HG03521 (cell line): Measurements from ENCODE around the gene IRF8.
A peak's percentile ranks its signal among the peaks of the same experiment; 100 is the strongest.
"Not testable (repeated sequence)": the region's sequence is repeated elsewhere in the genome, so short reads cannot be mapped to it uniquely, and the experiment has no call there.

Experiments
- ATAC-seq: cut with Tn5 transposase; IDR thresholded peaks from one replicate; pipeline ENCODE4 v1.9.1; 2021; ENCODE audit warnings: mild to moderate bottlenecking, moderate library complexity; ENCODE audit not compliant: unreplicated experiment

The IRF8 gene

GRCh38 chr16:85931596-85932402, 32.8 kb downstream of the IRF8 start:
- ATAC-seq = no peak

DNA sequence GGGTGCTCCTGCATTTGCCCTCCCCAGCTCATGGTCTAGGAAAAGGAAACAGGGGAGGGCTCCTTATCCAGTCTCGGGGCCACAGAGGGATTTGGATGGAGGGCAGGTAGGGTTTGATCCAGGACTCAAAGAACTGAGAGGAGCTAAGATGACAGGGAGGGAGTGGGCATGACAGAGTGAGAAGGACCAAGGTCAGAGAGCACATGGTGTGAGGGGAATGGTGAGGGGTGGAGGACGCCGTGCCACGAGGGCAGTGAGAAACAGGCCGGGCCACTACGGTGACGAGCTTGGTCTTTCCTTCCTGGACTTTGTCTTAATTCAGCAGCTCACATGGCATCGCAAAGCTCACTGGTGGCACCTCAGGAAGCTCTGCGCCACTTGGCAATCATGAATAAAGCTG, 35.2 kb downstream of the IRF8 start:
- no peak for ATAC-seq

- ATAC-seq = no peak
Measured at GRCh38 chr16:85935391-85935973, 36.5 kb downstream of the IRF8 start.

DNA sequence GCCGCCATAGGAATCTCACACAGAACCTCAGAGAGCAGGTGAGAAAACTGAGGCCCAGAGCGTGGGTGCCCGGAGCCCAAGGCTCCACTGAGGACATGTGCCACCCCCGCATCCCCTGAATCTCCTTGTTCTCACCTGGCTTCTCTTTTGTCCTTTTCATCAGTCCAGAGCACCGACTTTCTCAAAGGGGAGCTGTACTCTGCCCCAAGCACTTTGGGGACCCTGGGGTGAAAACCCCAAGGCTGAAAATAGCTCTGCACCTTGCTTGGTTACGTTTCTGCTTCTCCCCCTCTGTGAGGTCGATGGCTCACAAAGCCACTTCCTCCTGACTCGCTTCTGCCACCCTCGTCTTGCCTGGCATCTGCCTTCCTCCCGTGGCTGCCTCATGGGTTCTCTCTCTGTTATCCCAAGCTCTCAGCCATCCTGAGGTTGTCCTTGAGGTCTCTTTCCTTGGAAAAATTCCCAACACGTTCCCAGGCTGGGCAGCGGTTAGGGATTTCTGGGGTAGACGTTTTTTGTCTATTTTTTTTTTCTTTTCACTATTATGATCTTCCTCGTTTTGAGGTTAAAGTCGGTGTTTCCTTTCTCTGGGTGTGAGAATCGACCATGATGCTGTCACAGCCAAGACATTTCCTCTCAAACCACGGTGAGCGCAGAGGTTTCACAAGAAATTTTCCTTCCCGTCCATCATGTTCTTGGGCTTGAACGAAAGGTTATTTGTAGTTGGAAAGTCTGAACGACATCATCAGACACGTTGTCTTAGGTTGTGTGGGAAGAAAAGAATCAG, 37.2 kb downstream of the IRF8 start:
- peak; percentile 54 for ATAC-seq

DNA sequence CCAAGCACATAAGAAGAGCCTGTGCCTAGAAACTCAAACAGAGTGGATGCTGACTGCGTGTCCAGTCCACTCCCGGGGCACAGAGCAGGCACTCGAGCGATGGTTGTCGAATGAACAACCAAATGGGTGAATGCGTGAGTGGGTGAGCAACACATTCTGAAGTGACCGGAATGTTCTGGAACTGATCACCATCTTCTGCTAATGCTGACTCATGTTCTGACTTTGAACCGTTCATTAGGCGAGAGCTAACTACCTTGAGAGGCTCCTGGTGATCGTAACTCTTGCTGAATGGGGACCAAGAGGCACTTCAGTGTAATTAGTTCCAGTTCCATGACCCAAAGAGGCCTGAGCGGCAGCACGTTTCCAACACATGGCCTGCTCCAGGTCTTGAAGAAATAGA, 37.9 kb downstream of the IRF8 start:
- ATAC-seq = peak; percentile 8

- ATAC-seq = no peak
Measured at GRCh38 chr16:85940214-85940613, 41.3 kb downstream of the IRF8 start.

DNA sequence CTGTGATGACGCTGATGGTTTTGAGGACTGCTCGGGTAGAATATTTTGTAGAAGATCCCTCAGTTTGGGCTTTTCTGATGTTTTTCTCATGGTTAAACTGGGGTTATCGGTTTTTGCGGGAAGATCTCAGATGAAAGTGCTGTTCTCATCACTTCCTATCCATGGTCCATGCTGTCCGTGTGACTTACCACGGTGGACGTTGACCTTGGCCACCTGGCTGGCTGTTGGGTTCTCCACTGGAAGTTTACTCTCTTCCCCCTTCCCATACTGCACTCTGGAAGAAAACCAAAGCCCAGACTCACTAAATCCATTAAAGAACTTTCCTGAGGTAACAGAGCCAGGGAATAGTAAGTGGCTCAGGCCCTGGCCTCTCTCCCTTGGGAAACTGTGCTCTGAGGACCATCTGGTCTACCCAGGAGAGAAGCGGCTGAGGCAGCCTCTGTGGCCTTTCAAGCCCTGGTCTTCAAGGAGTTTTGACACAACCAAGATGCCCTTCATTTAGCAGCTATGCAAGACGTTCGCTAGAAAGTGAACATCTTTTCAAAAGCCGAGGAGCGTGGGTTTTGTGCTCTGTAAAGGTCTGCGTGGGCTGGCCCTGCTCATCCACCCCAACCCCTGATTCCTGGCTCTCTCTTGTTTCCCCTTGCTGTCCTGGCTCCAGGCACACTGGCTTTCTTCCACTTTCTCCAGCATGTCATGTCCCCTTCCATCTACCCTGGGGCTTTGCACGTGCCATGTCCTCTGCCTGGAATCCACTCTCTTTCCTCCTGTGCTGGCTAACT, 43.1 kb downstream of the IRF8 start:
- ATAC-seq = no peak

DNA sequence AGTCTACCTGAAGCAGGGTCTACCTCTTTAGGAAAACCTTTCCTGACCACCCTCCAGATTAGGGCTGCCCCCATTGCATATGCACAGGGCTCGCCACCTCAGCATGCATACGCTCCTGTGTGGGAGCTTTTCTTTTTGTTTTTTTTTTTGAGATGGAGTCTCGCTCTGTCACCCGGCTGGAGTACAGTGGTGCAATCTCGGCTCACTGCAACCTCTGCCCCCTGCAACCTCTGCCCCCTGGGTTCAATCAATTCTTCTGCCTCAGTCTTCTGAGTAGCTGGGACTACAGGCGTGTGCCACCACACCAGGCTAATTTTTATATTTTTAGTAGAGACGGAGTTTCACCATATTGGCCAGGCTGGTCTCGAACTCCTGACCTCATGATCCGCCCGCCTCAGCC, 43.7 kb downstream of the IRF8 start:
- ATAC-seq = not testable (repeated sequence)

DNA sequence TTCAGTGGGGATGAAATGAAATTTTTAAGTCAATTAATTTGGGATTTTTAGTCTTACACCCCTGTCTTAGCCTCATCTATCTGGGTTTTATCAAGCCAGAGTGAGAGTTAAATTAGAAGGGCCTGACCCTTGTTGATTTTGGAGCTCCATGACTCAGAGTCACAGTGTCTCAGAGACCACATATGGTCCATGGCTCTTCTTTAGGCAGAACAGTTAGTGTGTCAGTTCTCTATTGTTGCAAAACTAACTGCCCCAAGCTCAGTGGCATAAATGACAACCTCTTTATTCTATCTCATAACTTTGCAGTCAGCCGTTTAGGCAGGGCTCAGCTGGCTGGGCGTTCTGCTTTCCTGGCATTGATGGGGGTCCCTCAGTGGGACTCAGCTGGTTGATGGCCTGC, 44.7 kb downstream of the IRF8 start:
- ATAC-seq = no peak

DNA sequence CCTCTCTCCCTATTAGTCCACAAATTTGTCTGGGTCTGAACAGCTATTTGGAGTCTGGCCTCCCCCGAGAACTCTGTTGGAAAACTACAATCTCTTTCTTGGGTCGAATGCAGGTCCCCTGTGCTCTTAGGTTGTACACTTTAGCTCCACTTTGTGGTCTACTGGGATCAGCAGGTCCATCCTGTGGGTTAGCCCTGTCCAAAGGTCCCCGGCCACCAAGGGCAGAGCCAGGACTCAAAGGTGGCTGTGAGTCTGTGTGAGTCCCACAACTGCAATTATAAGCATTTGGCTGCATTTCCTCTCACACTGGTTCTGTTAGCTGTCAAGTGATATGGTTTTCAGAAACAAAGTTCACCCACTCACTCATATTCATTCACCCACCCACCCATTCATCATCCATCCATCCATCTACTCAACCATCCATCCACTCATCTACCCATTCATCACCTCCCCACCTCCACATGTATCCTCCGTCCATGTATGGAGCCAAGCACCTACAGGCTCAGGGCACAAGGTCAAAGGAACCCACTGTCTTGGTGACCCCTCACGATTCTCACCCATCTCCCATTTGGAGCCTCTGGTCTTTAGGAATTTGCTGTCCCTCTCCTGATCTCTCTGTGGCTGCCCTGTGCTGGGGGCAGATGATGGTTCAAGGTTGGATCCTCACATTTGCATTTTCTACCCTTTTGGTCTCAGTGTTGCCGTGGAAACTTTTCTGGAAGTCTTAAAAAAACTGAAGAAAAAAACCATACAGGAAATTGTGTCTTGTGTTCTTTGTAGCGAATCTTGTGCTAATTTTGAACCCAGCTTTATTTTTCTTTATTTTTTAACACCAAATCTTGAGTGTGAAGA, 45.8 kb downstream of the IRF8 start:
- no peak for ATAC-seq

- no peak for ATAC-seq
Measured at GRCh38 chr16:85945424-85945751, 46.4 kb downstream of the IRF8 start.

DNA sequence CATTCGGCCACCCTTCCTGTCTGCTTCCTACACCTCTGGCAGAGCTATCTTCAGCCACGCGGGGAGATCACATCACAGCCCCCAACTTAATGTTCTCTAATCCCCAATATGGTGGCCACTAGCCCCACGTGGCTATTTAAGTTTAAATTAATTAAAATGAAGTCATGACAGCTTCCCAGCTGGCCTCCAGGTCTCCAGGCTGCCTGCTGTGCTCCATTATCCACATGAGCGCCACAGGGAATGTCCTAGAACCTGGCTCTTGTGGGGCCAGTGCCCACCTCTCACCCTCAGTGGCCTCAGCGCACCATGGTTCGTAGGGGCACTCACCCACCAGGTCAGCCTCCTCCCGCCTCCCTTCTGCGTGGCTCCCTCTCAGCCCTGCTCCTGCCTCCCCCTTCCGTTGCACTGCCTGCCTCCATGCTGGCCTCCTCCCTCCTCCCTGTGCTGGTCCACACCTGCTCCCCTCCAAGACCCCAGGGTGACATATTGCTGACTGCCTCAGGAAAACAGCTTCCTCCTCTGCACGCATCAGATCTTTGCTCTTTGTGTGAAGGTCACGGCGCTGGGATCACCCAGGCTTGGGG, 47.7 kb downstream of the IRF8 start:
- ATAC-seq = no peak

- peak; percentile 60 for ATAC-seq
Measured at GRCh38 chr16:85947230-85948137, 48.5 kb downstream of the IRF8 start.

GRCh38 chr16:85948138-85948509, 49.2 kb downstream of the IRF8 start:
- peak; percentile 17 for ATAC-seq

DNA sequence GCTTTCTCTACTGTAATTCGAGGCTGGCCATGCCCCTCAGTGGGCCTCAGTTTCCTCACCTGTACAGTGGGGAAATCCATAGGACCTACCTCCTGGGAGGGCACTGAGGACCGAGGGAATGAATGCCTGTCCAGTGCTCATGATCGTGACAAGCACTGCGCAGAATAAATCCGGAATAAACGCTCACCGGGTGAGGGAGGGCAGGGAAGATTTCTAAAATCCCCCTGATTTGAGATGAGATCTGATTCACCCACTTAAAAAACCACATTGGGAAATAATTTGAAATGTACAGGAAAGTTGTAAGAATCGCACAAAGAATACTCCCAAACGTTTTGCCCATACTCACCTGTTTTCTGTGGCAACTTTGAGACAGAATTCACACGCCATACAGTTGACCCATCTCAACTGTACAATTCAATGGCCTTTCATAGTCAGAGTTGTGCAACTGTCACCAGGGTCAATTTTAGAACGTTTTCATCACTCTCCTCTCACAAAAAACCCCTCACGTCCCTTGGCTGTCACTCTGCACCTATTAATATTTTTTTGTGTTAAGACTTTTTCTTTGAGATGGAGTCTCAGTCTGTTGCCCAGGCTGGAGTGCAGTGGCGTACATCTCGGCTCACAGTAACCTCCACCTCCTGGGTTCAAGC, 49.8 kb downstream of the IRF8 start:
- ATAC-seq = no peak

DNA sequence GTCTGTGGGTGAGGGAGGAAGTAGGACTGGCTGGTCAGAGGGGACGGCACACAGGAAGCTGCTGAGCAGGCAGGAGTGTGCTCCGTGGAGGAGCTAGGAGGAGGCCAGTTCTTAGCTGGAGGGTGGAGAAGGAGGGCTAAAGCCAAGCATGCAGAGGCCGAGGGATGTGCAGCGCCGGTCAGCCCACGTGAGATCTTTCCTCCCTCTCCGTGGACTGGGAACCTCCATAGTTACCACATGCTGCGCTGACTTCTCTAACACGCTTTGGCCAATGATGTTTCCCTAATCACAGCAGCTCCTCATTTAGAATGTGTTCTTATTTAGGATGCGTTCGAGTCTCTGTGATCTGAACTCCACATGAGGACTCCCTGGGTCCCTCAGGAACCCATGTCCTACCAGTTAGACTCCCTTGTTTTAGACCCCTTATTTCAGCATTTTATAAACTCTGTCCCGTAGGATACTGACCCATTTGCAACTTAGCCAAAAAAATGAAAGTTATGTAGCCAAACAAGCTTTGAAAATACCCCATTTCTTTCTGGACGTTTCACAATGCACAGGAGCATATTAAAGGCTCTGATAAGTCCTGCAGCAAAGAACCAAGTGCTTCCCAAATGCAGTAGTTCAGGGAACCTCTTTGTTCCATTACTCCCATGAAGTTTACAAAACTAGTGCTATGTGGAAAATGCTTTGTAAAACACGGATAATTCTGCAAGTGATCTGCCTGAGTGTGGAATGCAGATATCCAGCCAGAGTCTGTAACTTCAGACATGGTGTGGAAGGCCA, 51.4 kb downstream of the IRF8 start:
- ATAC-seq = no peak

- ATAC-seq = no peak
Measured at GRCh38 chr16:85952197-85952596, 53.2 kb downstream of the IRF8 start.

- no peak for ATAC-seq
Measured at GRCh38 chr16:85952811-85953210, 53.8 kb downstream of the IRF8 start.
